ENCODE results near the gene ZNF445.
"Not testable (repeated sequence)": the region's sequence is repeated elsewhere in the genome, so short reads cannot be mapped to it uniquely, and the experiment has no call there.

The ZNF445 gene

GRCh38 chr3:44478055-44478468, 592 bp upstream of the ZNF445 start:
- DNase-seq (ENCODE audit: low read depth in 2 of 2) = no peak
- peak overlapping the region; percentile 51 to 68 for H3K4me3 ChIP-seq (replicated peaks in 1 of 2; ENCODE audit: low read depth in 2 of 2, low read length in 2 of 2)
- TF ChIP-seq CTCF (IDR thresholded peaks at IDR 0.05; ENCODE audit: low read depth, low read length) = no peak

DNA sequence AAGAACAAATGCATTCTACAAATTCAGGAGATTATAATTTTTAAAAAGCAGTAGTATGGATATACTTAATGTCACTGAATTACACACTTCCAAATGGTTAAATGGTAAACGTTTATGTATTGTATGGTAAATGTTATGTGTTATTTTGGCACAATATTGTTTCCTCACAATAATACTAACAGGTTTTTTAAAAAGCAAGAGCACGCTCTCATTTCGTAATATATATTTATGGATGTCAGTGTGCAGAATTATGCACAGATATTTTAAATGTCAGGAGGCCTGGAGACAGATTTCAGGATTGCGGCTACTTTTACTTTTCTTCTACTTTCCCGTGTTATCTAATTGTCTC, 533 bp downstream of the ZNF445 start:
- H3K4me3 ChIP-seq (replicated peaks in 1 of 2; ENCODE audit: low read depth in 2 of 2, low read length in 2 of 2) = peak overlapping the region; percentile 53 to 68
- no peak for TF ChIP-seq CTCF (IDR thresholded peaks at IDR 0.05; ENCODE audit: low read depth, low read length)
- no peak for DNase-seq (ENCODE audit: low read depth in 2 of 2)

- DNase-seq (ENCODE audit: low read depth in 2 of 2) = peak; percentile 54 to 56
- no peak for TF ChIP-seq CTCF (IDR thresholded peaks at IDR 0.05; ENCODE audit: low read depth, low read length)
- peak overlapping the region; percentile 53 to 68 for H3K4me3 ChIP-seq (replicated peaks in 1 of 2; ENCODE audit: low read depth in 2 of 2, low read length in 2 of 2)
Observed at GRCh38 chr3:44476181-44476611, 1.3 kb downstream of the ZNF445 start.

- H3K4me3 ChIP-seq (replicated peaks in 1 of 2; ENCODE audit: low read depth in 2 of 2, low read length in 2 of 2); DNase-seq (ENCODE audit: low read depth in 2 of 2): not testable (repeated sequence)
Observed at GRCh38 chr3:44474886-44475285, 2.6 kb downstream of the ZNF445 start.

GRCh38 chr3:44470430-44470829, 7.0 kb downstream of the ZNF445 start:
- no peak for TF ChIP-seq CTCF (IDR thresholded peaks at IDR 0.05; ENCODE audit: low read depth, low read length)

DNA sequence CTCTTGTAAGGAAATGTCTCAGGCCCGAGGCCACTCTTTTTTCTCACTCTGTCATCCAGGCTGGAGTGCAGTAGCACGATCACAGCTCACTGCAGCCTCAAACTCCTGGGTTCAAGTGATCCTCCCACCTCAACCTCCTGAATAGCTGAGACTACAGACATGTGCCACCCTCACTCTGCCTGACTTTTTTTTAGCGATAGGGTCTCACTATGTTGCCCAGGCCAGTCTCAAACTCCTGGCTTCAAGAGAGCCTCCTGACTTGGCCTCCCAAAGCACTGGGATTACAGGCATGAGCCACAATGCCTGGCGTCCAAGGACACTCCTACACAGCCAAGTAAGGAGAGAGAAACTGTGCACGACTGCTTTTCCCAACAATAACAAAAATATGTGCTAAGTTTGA, 7.6 kb downstream of the ZNF445 start:
- no peak for DNase-seq (ENCODE audit: low read depth in 2 of 2)
- no peak overlapping the region for H3K4me3 ChIP-seq (replicated peaks in 1 of 2; ENCODE audit: low read depth in 2 of 2, low read length in 2 of 2)
- TF ChIP-seq CTCF (IDR thresholded peaks at IDR 0.05; ENCODE audit: low read depth, low read length) = no peak

More at GRCh38 chr3:44470430-44470829, 7.0 kb downstream of the ZNF445 start:
- DNase-seq (ENCODE audit: low read depth in 2 of 2) = no peak
- no peak overlapping the region for H3K4me3 ChIP-seq (replicated peaks in 1 of 2; ENCODE audit: low read depth in 2 of 2, low read length in 2 of 2)

GRCh38 chr3:44468572-44469520, 8.6 kb downstream of the ZNF445 start:
- no peak for TF ChIP-seq CTCF (IDR thresholded peaks at IDR 0.05; ENCODE audit: low read depth, low read length)
- DNase-seq (ENCODE audit: low read depth in 2 of 2) = peak; percentile 20 to 58
- no peak overlapping the region for H3K4me3 ChIP-seq (replicated peaks in 1 of 2; ENCODE audit: low read depth in 2 of 2, low read length in 2 of 2)

GRCh38 chr3:44468099-44468537, 9.4 kb downstream of the ZNF445 start:
- not testable (repeated sequence) for H3K4me3 ChIP-seq (replicated peaks in 1 of 2; ENCODE audit: low read depth in 2 of 2, low read length in 2 of 2); DNase-seq (ENCODE audit: low read depth in 2 of 2)

Measured in cardiac fibroblast (primary cell).